Omental fat pad (tissue), 4 donors: ENCODE results near the gene GRIN2C. TPM values are rescaled to one million over a fixed set of nuclear protein-coding genes. Genes with fewer than 3 reads are reported as not detected.

Experiments
- ATAC-seq: fragments of 150-250 bp; one replicate; pipeline ENCODE4 v1.9.1; 2016; ENCODE audit warnings: mild to moderate bottlenecking, moderate library complexity; ENCODE audit not compliant: low FRiP score
- DNase-seq: peaks from one replicate; pipeline ENCODE4 v3.0.0-alpha.2; 2019; ENCODE audit warnings: low spot score
- total RNA-seq, 4 donors: library from RNA; depleted of rRNA; stranded (reverse); fragments of >200 nt; gene quantifications; one replicate each; pipeline ENCODE4 v1.1.0, GENCODE V29; 2016
- TF ChIP-seq, protein P1 (sequence below), 3 donors: fragments of 450-650 bp; IDR thresholded peaks; one replicate each; pipeline ENCODE4 v1.5.1; 2016 to 2017; ENCODE audit warnings: antibody characterized with exemption in 3 of 3, mild to moderate bottlenecking in 3 of 3, moderate library complexity in 2 of 3

Gene GRIN2C
- total RNA-seq, 4 donors from 2014 or later = 1.0 to 4.7 (median 1.6) TPM; not detected in 1

DNA sequence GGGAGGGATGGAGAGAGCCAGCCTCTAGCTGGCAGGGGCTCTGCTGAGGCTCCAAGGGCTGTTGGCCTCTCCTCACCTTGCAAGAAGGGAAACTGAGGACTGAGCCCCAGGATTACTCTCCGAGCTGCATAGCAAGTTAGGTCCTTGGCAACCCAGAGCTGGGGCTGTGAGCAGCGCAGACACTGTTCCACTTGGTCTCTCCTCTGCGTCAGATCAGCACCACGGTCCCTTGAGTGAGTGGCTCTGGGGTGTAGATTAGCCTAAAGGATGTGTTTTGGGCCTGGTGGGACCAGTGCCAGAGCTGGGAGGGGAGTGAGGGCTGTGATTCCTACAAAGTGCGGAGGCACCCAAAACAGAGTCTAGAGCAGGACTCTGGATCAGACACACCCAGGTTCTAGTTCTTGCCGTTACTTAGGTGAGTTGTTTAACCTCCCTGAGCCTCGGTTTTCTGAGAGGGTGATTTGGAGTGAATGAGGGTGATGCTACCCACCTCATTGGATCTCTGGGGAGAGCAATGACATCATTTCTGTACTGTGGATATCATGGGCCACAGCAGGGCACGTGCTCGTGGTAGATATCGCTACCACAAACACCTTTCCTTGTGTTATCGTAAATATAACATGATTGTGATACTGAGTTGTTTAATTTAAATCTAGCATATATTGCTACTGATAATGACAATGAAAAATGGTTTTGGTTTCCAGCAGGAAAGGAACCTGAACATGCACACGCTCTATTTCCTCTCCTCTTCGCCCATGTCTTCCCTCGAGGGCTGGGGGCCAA lies 41.9 kb upstream of the GRIN2C start:
- TF ChIP-seq, protein P1, sequence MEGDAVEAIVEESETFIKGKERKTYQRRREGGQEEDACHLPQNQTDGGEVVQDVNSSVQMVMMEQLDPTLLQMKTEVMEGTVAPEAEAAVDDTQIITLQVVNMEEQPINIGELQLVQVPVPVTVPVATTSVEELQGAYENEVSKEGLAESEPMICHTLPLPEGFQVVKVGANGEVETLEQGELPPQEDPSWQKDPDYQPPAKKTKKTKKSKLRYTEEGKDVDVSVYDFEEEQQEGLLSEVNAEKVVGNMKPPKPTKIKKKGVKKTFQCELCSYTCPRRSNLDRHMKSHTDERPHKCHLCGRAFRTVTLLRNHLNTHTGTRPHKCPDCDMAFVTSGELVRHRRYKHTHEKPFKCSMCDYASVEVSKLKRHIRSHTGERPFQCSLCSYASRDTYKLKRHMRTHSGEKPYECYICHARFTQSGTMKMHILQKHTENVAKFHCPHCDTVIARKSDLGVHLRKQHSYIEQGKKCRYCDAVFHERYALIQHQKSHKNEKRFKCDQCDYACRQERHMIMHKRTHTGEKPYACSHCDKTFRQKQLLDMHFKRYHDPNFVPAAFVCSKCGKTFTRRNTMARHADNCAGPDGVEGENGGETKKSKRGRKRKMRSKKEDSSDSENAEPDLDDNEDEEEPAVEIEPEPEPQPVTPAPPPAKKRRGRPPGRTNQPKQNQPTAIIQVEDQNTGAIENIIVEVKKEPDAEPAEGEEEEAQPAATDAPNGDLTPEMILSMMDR (IDR thresholded peaks at IDR 0.05) = no peak
- ATAC-seq = no peak
- DNase-seq = no peak

DNA sequence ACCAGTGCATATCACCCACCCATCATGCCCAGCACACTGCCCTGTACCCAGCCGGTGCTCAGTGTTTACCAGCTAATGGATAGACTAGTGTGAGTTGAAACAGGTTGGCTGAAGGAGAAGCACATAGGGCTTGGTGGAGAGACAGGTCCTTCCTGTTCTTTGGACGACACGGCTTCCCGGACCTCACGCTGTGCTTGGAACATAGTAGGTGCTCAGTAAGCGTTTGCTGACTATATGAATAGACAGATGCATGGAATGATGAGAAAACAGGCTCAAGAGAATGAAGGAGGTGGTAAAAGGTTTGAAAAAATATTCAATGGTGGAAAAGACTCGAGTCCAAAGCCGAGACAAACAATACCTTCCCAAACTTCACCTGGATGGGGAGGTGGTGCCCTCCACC lies 40.5 kb upstream of the GRIN2C start:
- DNase-seq = no peak
- TF ChIP-seq, protein P1 (IDR thresholded peaks at IDR 0.05) = no peak
- no peak for ATAC-seq

DNA sequence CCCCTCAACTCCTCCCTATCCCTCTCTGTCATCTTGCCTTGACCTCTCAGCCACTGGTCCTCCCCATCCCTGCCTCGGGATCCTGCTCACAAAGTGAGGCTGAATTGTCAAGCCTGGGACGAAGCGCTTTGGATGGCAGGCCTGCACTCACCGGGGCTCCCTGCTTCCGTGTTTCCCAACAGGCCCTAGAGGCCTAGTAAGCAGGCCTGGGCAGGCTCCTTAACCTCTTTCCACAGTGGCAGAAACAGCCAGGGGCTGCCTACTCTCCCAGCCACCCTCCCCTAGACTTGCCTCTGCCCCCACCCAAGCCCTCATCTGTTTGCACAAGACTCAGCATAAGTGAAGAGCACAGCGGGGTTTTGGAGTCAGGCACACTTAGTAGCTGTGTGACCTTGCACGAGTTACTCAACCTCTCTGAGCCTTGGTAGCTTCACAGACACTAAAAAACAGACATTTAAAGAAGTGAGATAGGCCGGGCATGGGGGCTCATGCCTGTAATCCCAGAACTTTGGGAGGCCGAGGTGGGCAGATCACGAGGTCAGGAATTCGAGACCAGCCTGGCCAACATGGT lies 38.8 kb upstream of the GRIN2C start:
- TF ChIP-seq, protein P1 (IDR thresholded peaks at IDR 0.05) = no peak
- no peak for DNase-seq
- no peak for ATAC-seq

DNA sequence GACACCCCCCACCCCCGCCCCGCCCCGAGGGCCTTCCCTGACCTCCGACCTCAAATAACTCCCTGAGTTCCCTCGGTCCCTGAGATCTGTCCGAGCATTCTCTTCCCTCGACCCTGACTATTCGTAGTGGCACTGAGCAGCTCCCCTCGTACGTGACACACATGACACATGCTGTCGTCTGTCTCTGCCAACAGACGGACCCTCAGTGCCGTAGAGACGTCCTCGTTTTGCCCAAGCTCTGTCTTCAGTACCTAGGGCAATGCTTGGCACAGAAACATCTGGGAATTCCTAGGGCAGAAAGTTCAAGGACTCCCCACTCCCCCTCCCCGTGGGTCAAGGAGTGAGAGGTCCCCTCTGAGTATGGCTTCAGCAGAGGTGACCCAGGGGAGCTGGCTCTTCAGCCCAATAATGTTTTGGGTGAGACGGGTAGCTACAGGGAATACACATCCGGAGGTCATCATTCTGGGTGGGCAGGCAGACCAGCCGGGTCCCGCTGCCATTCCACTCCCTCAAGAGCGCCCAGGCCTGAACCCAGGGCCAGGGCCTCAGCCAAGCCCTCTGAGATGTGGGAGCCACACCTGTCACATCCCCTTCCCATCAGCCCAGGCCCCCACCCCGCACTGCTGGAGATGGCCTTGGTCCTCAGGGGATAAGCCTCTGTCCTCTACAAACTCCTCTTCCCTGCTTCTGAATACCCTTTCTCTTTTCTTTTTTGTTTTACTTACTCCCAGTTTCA lies 34.4 kb upstream of the GRIN2C start:
- ATAC-seq (no peak), DNase-seq (no peak)
- TF ChIP-seq, protein P1 (IDR thresholded peaks at IDR 0.05) = no peak

DNA sequence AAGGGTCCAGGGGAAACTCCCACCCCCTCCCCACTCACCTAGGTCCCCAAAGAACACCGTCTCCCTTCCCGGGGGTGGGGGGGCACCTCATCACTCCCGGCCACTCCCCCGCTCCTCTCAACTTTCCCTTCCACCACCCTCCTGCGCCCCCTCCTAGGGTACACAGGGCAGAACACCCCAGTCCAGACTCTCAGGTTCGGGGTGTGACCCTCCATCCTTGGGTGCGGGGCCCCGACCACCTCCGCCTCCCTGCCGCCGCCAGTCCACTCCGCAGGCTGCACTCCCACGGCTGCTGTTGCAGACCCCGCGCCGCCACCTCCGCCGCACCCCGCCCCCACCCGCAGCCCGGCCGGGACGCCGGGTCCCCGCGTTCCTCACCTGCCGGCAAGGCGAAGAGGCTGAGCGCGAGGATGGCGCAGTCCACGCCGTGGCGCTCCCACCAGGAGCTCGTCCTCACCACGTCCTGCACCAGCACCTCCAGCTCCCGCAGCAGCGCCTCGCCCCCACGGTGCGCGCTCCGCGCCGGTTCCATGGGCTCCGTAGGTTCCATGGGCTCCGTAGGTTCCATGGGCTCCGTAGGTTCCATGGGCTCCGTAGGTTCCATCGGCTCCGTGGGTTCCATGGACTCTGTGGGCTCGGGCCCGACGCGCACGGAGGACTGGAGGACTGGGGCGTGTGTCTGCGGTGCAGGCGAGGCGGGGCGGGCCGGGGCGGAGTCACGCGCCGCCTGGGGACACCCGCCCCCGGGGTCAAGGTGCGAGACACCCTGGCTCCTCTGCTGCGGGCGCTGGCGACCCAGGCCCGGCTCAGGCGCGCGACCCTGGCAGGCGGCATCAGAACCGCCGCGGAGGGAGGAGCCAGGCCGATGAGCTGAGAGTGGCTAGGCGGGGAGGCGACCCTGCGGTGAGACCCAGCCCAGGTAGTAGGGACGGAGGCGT lies 33.6 kb upstream of the GRIN2C start, which contains the start of gene FADS6:
TSS of gene FADS6 (minus strand) at position 660 of the 938 bp plus-strand sequence. CDS start at position 622, 38 bp downstream.
- ATAC-seq (no peak), DNase-seq (no peak)
- TF ChIP-seq, protein P1 (IDR thresholded peaks at IDR 0.05) = no peak
